HL-60/S4 (cell line): ENCODE data around the gene CYS1.

Experiments
- in situ Hi-C: fragments of 300-500 bp; cut with MboI; formaldehyde crosslinking; loops from 2 replicates; pipeline ENCODE4 v1.14.3; 2022; ENCODE audit warnings: low sequenced_read_pairs

The CYS1 gene

DNA sequence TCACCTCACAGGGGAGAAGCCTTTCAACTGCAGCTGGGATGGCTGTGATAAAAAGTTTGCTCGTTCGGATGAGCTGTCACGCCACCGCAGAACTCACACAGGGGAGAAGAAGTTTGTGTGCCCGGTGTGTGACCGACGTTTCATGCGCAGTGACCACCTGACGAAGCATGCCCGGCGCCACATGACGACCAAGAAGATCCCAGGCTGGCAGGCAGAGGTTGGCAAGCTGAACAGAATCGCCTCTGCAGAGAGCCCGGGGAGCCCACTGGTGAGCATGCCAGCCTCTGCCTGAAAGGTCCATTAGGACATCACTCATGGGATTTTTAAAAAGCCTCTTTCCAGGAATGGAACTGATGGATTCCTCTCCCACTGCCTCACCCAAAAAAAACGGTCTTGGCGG is 28.0 kb downstream of the CYS1 start:
- in situ Hi-C loops, result no loop called here

DNA sequence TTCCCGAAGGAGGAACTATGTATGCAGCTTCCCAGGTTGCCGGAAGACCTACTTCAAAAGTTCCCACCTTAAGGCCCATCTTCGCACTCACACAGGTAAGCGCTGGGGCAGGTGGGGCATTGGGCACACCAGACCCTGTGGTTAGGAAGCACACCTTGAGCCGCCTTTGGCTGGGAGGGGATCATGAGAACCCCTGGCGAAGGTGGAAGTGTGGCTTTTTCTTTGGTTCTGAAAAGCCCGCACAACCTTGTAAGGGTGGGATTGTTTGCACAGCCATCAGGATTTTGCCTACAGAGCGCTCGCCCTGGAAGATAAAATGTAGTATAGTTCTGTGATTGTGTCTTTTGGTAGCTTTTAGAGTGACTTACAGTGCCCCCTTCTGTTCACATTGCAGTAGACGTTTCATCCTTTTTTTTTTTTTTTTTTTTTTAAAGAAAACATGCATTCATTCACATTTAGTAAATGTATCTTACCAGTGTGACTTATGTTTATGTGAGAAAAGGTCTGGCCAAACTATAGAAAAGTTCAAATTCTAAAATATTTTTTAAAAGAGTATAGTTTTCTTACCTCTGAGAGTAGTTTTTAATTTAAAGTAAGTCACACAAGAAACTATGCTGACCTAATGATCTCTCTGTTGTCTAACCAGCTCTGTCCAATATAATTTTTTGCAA is 31.6 kb downstream of the CYS1 start:
- in situ Hi-C loops, result loop anchor here (10.0 kb wide), 1 partner anchor 234 kb away; no protein-coding TSS in a partner anchor

DNA sequence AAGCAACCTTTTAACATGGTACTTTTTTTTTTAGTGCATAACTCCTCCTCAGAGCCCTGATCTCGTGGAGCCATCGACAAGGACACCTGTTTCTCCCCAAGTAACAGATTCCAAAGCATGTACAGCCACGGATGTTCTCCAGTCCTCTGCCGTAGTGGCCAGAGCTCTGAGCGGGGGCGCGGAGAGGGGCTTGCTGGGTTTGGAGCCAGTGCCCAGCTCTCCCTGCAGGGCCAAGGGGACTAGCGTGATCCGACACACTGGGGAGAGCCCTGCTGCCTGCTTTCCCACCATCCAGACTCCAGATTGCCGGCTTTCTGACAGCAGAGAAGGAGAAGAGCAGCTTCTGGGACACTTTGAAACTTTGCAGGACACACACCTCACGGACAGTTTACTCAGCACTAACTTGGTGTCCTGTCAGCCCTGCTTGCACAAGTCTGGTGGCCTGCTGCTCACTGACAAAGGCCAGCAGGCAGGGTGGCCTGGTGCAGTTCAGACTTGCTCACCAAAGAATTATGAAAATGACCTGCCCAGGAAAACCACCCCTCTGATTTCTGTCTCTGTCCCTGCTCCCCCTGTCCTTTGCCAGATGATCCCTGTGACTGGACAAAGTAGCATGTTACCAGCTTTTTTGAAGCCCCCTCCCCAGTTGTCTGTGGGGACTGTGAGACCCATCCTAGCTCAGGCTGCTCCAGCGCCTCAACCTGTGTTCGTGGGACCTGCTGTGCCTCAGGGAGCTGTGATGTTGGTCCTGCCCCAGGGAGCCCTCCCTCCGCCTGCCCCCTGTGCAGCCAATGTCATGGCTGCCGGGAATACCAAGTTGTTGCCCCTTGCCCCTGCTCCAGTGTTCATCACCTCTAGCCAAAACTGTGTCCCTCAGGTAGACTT is 32.4 kb downstream of the CYS1 start:
- in situ Hi-C loops, result loop anchor here (10.0 kb wide), 1 partner anchor 233 kb away; no protein-coding TSS in a partner anchor

DNA sequence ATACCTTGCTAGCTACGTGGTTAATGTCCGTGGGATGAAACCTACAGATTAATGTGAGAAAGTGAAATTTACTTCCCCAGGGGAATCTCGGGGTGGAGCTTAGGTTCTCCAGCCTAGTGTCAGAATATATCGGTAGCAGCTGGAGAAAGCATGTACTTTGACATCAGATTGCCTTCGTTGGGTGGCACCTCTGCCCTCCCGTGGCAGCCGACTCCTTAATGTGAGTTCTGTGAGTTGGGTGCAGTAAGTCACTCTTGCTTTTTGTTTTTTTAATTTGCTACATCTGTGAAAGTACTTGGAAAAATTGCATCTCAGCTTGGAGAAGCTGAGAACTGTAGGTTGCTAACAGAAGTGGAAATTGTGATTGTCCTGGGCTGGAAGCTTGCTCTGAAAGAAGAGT is 33.3 kb downstream of the CYS1 start:
- in situ Hi-C loops, result loop anchor here (10.0 kb wide), 1 partner anchor 232 kb away; no protein-coding TSS in a partner anchor

DNA sequence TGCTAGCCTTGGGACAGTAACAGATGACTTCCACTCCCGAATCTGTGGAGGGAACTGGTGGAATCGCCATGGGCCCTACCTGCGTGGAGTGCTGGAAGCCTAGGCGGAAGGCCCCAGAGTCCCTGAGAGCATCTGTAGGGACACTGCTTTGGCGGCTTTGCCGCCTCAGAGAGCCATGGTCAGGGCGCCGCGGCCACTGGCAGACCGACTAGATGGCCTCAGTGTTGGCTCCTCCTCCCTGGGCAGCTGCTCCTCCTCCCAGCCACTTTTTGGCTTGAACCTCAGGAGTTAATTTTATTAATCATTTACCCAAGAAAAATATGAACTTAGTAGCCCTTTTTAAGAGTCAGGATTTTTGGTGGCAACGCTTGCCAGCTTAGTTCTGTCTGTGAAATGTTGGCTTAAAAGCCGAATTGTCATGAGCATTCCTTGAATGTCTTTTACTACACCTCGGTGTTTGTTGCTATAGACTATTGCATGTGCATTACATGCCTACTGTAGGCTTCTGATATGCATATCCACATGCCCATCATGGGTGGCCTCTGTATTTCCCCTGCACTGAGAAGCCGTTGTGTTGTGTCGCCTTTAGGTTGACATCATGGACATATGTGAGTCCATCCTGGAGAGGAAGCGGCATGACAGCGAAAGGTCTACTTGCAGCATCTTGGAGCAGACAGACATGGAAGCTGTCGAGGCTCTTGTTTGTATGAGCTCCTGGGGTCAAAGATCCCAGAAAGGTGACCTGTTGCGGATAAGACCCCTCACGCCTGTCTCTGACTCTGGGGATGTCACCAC is 34.5 kb downstream of the CYS1 start:
- in situ Hi-C loops, result loop anchor here (10.0 kb wide), 1 partner anchor 231 kb away; no protein-coding TSS in a partner anchor

DNA sequence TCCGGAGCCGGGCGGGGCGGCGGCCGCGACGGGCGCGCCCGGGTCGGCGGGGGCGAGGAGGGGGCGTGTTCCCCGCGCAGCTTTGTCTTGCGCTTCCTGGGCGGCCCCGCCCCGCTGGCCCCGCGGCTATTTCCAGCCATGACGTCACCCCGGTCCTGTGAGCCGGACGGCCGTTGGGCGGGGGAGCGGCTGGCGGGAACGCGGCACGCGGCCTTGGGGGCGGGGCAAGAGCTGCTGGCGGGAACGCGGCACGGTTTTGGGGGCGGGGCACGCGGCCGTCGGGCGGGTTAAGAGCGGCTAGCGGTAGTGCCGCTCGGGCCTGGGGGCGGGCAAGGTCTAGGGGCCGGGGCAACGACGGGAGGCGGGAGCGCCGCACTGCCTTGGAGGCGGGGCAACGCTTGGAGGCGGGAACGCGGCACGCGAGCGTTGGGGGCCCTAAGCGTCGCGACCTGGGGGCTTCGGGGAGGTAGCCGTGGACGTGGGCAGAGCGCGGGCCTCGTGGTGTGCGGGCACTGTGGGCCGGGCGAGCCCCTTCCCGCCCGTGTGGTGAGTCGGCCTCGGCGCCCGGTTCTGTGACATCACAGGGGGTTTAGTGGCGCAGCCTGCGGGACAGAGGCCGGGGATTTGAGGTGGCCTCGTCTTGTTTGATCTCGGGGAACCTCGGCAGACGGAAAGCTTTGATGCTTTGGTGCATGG is 36.2 kb downstream of the CYS1 start:
- in situ Hi-C loops, result loop anchor here (10.0 kb wide), 1 partner anchor 229 kb away; no protein-coding TSS in a partner anchor

DNA sequence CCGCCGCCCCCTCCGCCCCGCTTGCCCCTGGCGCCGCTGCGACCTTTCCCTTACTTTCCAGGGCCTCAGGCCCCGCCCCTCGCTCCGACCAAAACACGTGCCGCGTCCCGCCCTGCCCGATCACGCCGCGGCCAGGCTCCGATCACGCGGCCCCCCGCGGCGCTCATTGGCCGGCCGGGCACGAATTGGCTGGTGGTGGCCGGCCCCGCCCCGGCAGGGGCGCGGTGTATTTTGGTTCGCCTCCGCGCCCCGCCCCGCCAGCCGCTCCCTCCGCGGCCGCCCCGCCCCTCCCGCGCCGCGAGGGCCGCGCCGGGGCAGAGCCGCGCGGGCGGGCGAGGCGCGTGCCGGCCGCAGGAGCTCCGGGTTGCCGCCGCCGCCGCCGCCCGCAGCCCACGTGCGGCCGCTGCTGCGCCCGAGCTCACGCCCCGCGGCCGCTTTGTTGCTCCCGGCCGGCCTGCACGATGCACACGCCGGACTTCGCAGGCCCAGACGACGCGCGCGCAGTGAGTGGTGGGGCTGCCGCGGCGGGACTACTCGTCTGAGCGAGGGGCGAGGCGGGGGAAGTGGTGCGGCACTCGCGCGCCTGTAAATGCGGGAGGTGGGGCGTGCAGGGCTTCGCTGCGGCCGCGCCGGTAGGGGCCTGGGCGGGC is 36.8 kb downstream of the CYS1 start, which contains the start of gene KLF11:
KLF11 (plus strand) TSS at position 295 of the 650 bp plus-strand sequence; CDS start at position 462, 167 bp downstream.
- in situ Hi-C loops, result loop anchor here (10.0 kb wide), 1 partner anchor 229 kb away; no protein-coding TSS in a partner anchor

DNA sequence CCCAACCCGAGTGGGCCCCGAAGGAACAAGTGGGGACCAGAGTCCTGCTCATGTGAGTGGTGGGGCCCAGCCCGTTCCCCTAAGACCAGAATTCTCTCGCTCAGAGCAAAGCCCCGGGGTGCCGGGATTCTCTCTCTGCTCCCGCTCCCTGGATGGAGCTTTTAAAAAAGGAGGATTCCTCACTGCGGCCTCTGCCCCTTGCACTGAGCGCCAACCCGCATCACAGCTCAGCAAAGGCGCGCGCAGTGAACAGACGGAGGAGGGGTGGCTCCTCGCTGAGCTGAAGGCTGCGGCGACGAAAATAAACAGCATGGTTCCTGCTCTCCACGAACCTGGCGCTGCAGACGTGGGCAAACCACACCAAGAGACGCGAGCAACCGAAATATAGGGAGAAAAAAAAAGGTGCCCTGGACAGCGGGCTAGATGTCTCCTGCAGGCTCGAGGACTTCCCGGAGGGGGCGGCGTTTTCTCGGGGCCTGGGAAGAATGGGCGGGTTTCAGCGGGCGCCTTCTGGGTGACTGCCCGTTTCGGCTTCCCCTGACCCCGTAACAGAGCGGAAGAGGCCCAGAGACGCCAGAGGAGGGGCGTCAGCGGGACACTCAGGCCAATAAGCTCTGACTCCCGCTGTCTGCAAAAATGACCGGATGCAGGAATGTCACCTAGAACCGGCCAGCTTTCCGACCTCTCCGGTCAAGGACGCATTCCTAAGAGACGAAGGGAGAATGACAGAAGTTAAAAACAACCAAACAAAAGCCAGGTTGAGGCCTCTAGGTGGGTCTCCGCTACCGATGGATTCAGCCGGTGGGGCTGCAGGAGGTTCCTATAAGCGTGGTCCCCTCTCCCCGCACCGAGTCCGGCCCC is 37.7 kb downstream of the CYS1 start:
- in situ Hi-C loops, result loop anchor here (10.0 kb wide), 1 partner anchor 228 kb away; no protein-coding TSS in a partner anchor

DNA sequence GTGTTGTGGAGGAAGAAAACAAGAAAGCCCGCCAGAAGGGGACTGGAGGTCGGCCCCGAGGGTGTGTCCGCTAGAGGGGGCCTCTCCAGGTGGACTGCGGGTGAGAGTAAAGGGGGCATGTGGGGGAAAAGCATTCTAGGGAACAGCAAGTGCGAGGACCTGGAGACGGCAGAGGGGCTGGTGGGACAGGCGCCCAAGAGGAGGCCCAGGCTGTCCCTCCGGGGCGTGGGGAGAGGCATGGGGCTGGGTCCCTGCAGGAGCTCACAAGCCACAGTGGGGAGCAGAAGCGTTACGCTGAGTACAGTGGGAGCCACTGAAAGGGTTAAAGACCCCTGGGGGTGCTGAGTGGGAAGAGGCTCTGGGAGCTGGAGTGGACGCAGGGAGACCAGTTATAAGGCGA is 38.5 kb downstream of the CYS1 start:
- in situ Hi-C loops, result loop anchor here (10.0 kb wide), 1 partner anchor 227 kb away; no protein-coding TSS in a partner anchor

DNA sequence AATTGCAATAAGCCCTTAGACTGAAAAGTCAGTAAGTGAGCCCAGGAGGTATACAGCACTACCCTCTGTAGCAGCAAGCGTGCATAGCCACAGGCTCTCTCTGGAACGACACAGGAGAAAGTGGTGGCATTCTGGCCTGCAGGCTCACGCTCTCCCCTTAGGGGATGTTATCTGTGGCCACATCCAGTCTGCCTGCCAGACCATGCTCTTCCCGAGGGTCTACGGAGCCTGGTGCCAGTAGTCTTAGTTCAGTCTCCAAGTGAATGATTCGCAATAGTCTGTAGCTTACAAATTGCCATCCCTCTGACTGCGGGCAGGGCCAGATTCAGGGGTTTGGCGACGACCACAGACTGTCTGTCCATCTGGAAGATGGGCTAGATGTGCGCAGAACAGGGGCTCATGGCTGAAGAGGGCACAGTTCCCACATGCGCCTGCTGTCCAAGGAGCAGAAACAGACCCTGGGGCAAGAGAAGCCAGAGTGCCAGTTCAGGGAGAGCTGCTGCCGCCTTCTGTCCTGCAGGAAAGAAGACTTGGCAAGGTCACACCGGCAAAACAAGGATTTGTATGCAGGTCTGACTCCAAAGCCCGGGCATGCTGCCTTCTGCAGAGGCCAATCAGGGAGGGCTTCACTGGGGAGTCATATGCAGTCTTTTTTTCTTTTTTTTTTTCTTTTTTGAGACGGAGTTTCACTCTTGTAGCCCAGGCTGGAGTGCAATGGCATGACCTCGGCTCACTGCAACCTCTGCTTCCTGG is 40.4 kb downstream of the CYS1 start:
- in situ Hi-C loops, result loop anchor here (10.0 kb wide), 1 partner anchor 225 kb away; no protein-coding TSS in a partner anchor

DNA sequence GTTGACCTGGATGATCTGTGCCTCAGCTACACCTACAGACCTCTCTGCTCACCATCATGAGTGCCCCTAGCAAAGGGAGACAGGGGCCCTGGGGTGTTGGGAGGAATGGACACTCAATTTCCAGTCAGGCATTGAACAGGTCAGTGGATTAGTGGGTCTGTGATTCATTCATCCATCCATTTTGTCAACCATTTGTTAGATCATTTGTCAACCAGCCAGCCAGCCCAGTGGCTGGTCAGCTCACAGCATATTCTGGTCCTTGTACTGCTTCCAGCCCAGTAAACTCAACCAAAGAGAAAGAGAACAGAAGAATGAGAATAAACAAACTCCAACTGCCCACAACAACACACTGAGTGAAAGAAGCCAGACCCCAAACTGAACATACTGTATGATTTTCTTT is 41.5 kb downstream of the CYS1 start:
- in situ Hi-C loops, result no loop called here

DNA sequence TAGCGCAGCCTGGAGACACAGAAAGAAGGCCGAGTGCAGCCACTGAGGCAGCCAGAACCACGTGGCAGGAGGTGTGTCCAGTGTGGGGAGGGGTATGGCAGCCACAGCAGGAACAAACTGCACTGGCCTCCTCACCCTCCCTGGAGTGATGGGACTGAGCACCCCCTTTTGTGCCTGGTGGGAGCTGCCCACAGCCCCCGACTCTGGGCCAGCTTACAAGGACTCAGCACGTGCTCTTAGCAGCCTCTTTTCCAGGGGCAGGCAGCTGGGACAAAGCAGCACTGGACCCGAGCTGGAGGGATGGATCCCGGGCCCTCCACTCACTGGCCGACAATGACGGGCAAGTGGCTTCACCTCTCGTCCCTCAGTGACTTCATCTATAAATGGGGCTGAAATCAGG is 42.1 kb downstream of the CYS1 start:
- in situ Hi-C loops, result no loop called here

DNA sequence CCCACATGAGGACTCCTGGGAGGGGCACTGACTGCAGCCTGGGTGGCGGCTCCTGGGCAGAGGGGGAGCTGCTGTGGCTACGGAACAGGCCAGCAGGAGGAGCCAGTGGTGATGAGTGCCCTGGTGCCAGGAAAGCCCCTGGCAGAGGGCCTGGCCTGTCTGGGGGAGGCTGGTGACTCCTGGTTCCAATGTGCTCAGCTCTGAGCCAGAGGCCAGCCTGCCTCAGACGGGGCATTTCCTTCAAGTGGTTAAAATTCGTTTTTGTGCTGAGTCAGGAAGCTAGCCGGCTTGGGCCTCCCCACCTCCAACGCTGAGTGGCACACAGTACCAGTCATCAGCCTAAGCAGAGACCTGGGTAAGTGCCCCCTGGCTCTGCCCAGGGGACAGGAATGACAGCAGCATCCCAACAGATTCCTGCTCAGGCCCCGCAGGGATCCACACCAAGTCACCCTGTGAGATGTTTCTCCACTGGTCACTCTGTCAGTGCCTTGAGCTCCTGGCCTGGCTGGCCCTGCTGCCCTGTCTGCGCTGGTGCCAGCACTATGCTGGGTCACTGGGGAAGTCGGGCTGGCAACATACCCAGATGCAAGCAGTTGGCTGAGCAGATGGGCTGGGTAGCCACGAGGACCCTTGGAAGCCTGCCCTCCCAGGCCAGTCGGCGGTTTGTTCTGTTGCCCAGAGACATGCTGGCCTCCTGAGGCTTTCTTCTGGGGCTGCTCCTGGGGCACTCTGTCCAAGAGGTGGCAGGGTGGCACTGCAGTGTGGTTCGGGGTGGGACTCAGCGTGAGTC is 43.9 kb downstream of the CYS1 start:
- in situ Hi-C loops, result no loop called here

DNA sequence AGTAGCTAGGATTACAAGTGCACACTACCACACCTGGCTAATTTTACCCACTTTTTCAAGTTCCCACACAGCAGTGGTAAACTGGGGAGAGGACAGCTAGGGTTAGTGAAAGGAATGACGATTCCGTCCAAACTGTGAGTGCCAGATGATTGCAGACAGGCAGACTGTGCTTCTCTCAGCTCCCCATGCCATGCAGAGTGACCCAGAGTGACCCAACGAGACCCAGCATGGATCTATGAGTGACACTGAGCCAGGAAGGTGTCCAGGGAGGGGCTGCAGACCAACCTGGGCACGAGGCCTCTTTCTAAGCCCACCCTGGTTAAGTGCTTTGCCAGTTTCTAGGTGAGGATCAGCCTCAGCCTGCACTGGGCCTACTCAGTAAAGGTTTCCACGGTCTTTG is 44.6 kb downstream of the CYS1 start:
- in situ Hi-C loops, result no loop called here

DNA sequence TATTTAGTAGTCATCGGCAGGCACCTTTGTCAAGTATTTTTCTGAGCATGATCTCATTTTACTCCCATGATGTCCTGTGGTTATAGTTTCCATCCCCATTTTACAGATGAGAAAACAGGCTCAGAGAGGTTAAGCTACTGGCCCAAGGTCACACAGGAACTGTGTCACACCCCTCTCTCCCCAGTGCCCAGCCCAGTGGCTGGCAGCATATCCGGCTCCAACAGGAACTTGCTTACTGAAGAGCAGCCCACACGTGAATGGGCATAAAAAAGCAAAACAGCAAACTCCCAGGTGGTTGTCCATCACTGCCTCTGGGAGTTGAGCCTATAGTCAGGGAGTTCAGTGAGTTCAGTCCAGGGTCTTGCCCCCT is 45.2 kb downstream of the CYS1 start:
- in situ Hi-C loops, result no loop called here

DNA sequence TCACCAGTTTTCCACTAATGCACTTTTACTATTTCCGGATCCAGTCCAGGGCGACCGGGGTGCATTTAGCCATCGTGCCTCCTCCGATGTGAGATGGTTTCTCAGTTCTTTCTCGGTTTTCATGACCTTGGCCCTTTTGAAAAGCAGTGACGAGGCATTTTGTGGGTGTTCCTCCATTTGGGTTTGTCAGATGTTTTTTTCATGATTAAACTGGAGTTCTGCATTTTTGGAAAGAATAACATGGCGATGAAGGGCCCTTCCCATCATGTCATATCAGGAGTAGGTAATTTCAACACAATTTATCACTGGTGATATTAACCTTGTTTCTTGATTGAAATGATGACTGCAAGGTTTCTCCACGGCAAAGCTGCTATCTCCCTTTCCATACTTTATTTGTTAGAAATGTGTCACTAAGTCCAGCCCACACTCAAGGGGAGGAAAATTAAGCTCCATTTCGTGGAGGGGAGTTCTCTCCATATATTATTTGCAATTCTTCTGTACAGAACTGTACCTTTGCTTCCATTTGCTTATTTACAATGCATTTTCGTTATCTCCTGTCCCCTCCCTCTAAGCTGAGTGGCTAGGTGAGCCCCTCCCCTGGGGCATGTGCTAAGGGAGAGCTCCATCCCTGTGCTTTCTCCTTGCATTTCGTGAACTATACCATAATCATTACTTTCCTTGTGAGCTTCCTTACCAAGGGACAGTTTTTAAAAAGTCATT is 45.7 kb downstream of the CYS1 start:
- in situ Hi-C loops, result no loop called here
